ENCODE measurements around the gene MYO10.

Gene MYO10

GRCh38 chr5:16866795-16867576 is 69.1 kb downstream of the MYO10 start:
- in situ Hi-C loops (cut with HindIII; ENCODE audit: low sequenced_read_pairs) = no loop called here

- in situ Hi-C loops (cut with HindIII; ENCODE audit: low sequenced_read_pairs) = no loop called here
These were observed 69.8 kb downstream of the MYO10 start for GRCh38 chr5:16866273-16866672.

- in situ Hi-C loops (cut with HindIII; ENCODE audit: low sequenced_read_pairs) = no loop called here
These were observed 70.9 kb downstream of the MYO10 start for GRCh38 chr5:16865151-16865550.

- in situ Hi-C loops (cut with HindIII; ENCODE audit: low sequenced_read_pairs) = no loop called here
These were observed 71.4 kb downstream of the MYO10 start for GRCh38 chr5:16864631-16865131.

GRCh38 chr5:16863469-16863946 is 72.6 kb downstream of the MYO10 start:
- in situ Hi-C loops (cut with HindIII; ENCODE audit: low sequenced_read_pairs) = no loop called here

GRCh38 chr5:16862777-16863176 is 73.3 kb downstream of the MYO10 start:
- in situ Hi-C loops (cut with HindIII; ENCODE audit: low sequenced_read_pairs) = no loop called here

GRCh38 chr5:16859346-16859745 is 76.7 kb downstream of the MYO10 start:
- in situ Hi-C loops (cut with HindIII; ENCODE audit: low sequenced_read_pairs) = loop anchor here (5.0 kb wide), 1 partner anchor 42 kb away; no protein-coding TSS in a partner anchor

GRCh38 chr5:16858151-16858550 is 77.9 kb downstream of the MYO10 start:
- in situ Hi-C loops (cut with HindIII; ENCODE audit: low sequenced_read_pairs) = loop anchor here (5.0 kb wide), 1 partner anchor 41 kb away; no protein-coding TSS in a partner anchor

GRCh38 chr5:16857635-16858034 is 78.5 kb downstream of the MYO10 start:
- in situ Hi-C loops (cut with HindIII; ENCODE audit: low sequenced_read_pairs) = loop anchor here (5.0 kb wide), 1 partner anchor 40 kb away; no protein-coding TSS in a partner anchor

- in situ Hi-C loops (cut with HindIII; ENCODE audit: low sequenced_read_pairs) = loop anchor here (5.0 kb wide), 1 partner anchor 39 kb away; no protein-coding TSS in a partner anchor
These were observed 79.6 kb downstream of the MYO10 start for GRCh38 chr5:16856531-16856930.

GRCh38 chr5:16855898-16856297 is 80.2 kb downstream of the MYO10 start:
- in situ Hi-C loops (cut with HindIII; ENCODE audit: low sequenced_read_pairs) = loop anchor here (5.0 kb wide), 1 partner anchor 39 kb away; no protein-coding TSS in a partner anchor

GRCh38 chr5:16855485-16855884 is 80.6 kb downstream of the MYO10 start:
- in situ Hi-C loops (cut with HindIII; ENCODE audit: low sequenced_read_pairs) = loop anchor here (5.0 kb wide), 1 partner anchor 38 kb away; no protein-coding TSS in a partner anchor

GRCh38 chr5:16854351-16854750 is 81.7 kb downstream of the MYO10 start:
- in situ Hi-C loops (cut with HindIII; ENCODE audit: low sequenced_read_pairs) = no loop called here

- in situ Hi-C loops (cut with HindIII; ENCODE audit: low sequenced_read_pairs) = no loop called here
These were observed 82.6 kb downstream of the MYO10 start for GRCh38 chr5:16853518-16853917.

GRCh38 chr5:16852251-16853005 is 83.7 kb downstream of the MYO10 start:
- in situ Hi-C loops (cut with HindIII; ENCODE audit: low sequenced_read_pairs) = no loop called here

- in situ Hi-C loops (cut with HindIII; ENCODE audit: low sequenced_read_pairs) = no loop called here
These were observed 86.3 kb downstream of the MYO10 start for GRCh38 chr5:16849775-16850174.

GRCh38 chr5:16849181-16849580 is 86.9 kb downstream of the MYO10 start:
- in situ Hi-C loops (cut with HindIII; ENCODE audit: low sequenced_read_pairs) = no loop called here

- in situ Hi-C loops (cut with HindIII; ENCODE audit: low sequenced_read_pairs) = no loop called here
These were observed 91.1 kb downstream of the MYO10 start for GRCh38 chr5:16844952-16845351.

- in situ Hi-C loops (cut with HindIII; ENCODE audit: low sequenced_read_pairs) = no loop called here
These were observed 93.2 kb downstream of the MYO10 start for GRCh38 chr5:16842896-16843295.

- in situ Hi-C loops (cut with HindIII; ENCODE audit: low sequenced_read_pairs) = no loop called here
These were observed 94.7 kb downstream of the MYO10 start for GRCh38 chr5:16841416-16841815.

- in situ Hi-C loops (cut with HindIII; ENCODE audit: low sequenced_read_pairs) = no loop called here
These were observed 98.8 kb downstream of the MYO10 start for GRCh38 chr5:16837305-16837704.
